PC-9 (cell line): ENCODE data around the gene KIF22.

Source experiments
- EZH2 ChIP-seq: fragments of 200-600 bp; sonication (generic); IDR thresholded peaks from 2 replicates; pipeline ENCODE4 v1.8.0; 2017; ENCODE audit warnings: antibody characterized with exemption, low read depth
- TF ChIP-seq, protein P1 (sequence below): fragments of 200-600 bp; sonication (generic); conservative IDR thresholded peaks from 2 replicates; pipeline ENCODE4 v1.6.1; 2017; ENCODE audit warnings: mixed run types, antibody characterized with exemption, mild to moderate bottlenecking, moderate library complexity

- TF ChIP-seq, protein P1, sequence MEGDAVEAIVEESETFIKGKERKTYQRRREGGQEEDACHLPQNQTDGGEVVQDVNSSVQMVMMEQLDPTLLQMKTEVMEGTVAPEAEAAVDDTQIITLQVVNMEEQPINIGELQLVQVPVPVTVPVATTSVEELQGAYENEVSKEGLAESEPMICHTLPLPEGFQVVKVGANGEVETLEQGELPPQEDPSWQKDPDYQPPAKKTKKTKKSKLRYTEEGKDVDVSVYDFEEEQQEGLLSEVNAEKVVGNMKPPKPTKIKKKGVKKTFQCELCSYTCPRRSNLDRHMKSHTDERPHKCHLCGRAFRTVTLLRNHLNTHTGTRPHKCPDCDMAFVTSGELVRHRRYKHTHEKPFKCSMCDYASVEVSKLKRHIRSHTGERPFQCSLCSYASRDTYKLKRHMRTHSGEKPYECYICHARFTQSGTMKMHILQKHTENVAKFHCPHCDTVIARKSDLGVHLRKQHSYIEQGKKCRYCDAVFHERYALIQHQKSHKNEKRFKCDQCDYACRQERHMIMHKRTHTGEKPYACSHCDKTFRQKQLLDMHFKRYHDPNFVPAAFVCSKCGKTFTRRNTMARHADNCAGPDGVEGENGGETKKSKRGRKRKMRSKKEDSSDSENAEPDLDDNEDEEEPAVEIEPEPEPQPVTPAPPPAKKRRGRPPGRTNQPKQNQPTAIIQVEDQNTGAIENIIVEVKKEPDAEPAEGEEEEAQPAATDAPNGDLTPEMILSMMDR: no peak
- TF ChIP-seq EZH2: no peak
These were observed 31.1 kb downstream of the KIF22 start for GRCh38 chr16:29821643-29822115.
